Left kidney (tissue), 8 donors: ENCODE results near the gene INSM2. TPM values are rescaled to one million over a fixed set of nuclear protein-coding genes. Genes with fewer than 3 reads are reported as not detected.

Experiments used
- DNase-seq: peaks from one replicate; pipeline ENCODE4 v3.0.0-alpha.2; 2013
- long read RNA-seq, 8 donors: transcript quantifications; one replicate each; lab custom pipeline, GENCODE V29; 2026
- polyA plus RNA-seq: library from polyadenylated mRNA; unstranded; fragments of 120-200 nt; gene quantifications from one replicate; pipeline ENCODE4 v1.2.1, GENCODE V29; 2013; ENCODE audit not compliant: insufficient read length

INSM2 gene, protein sequence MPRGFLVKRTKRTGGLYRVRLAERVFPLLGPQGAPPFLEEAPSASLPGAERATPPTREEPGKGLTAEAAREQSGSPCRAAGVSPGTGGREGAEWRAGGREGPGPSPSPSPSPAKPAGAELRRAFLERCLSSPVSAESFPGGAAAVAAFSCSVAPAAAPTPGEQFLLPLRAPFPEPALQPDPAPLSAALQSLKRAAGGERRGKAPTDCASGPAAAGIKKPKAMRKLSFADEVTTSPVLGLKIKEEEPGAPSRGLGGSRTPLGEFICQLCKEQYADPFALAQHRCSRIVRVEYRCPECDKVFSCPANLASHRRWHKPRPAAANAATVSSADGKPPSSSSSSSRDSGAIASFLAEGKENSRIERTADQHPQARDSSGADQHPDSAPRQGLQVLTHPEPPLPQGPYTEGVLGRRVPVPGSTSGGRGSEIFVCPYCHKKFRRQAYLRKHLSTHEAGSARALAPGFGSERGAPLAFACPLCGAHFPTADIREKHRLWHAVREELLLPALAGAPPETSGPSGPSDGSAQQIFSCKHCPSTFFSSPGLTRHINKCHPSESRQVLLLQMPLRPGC
- not detected for polyA plus RNA-seq
- long read RNA-seq, donor 1, result 0 reads
- long read RNA-seq, donor 2, result 0 reads
- long read RNA-seq, donor 3, result 0 reads
- long read RNA-seq, donor 4, result 0 reads
- long read RNA-seq, donor 5, result 0 reads
- long read RNA-seq, donor 6, result 0 reads
- long read RNA-seq, donor 7, result 0 reads
- long read RNA-seq, donor 8, result 0 reads

DNA sequence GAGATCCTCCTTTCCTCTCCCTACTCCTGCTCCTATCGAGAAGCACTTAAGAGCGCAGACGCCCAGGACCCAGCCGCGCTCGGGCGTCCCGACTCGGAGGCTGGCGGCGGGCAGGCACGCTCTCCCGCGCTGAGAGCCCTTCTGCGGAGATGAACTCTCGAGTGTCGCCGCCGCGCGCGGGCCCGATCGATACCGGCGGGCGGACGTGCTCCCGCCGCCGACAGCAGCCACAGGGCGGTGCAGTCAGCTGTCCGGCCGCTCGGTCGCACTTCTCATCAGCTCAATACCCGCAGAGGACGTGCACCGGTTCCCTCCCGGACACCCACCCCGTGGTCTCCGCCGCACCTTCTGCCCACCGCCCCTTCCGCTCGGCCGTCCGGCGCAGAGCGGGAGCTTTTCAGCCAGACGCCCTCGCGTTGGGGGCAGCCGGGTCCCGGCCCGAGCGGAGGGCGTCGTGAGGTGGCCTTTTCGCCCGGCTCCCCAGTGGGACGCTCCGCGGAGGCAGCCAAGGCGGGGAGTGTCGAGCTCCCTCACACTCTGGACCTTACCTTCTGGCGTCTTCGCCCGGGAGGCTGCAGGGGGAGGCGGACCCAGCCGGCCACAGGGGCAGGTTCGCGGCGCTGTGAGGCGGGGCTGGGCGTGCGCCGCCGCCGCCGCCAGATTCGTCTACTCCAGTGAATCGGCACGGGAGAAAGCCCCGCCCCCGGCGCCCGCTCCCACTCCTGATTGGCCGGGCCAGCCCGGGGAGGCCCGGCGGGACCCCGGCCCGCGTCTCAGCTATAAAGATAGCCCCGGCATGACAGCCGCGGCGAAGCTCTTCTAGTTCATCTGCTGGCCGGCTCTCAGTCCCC lies at the start of gene INSM2:
Gene INSM2, plus strand, starts transcription at position 808 of the 851 bp plus-strand sequence. CDS start 89 bp downstream, outside the sequence.
- peak; percentile 48 for DNase-seq

DNA sequence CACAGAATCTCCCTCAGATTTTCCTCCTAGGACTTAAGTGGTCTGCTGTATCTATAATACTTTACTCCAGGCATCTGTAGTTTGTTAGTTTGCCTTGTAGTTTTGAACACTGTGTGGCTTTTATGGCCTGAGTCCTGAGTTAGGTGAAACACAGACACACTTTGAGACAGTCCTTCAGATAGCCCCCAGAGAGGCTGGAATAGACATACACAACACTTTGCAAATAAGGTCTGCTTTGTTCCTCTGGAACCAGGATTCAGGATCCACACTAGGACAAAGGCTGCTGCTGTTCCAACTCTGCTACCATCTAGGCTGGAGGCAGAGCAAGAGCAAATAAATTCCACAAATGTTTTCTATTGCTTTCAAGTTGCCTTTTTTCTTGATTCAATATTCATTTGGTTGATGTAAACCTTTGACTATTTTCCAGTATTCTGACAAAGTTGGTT lies 41.4 kb upstream of the INSM2 start:
- DNase-seq, result no peak

DNA sequence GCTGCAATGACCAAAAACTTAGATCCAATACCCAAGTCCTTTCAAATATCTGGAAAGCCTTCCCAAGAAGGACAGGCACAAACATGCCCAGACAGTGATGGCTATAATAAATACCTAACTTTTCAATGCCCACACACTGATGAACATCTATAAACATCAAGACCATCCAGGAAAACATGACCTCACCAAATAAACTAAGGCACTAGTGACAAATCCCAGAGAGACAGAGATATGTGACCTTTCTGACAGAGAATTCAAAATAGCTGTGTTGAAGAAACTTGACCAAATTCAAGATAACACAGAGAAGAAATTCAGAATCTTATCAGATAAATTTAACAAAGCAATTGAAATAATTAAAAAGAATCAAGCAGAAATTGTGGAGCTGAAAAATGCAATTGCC lies 38.7 kb upstream of the INSM2 start:
- DNase-seq, result no peak

DNA sequence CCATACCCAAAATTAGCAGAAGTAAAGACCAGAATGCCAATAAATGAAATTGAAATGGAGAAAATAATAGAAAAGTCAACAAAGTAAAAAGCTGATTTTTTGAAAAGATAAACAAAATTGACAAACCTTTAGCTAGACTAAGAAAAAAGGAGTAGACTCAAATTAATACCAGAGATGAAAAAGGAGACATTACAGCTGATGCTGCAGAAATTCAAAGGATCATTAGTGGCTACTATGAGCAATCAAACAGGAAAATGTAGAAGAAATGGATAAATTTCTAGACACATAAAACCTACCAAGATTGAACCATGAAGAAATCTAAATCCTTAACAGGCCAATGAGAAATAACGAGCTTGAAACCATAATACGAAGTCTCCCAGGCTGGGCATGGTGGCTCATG lies 34.8 kb upstream of the INSM2 start:
- DNase-seq, result no peak

DNA sequence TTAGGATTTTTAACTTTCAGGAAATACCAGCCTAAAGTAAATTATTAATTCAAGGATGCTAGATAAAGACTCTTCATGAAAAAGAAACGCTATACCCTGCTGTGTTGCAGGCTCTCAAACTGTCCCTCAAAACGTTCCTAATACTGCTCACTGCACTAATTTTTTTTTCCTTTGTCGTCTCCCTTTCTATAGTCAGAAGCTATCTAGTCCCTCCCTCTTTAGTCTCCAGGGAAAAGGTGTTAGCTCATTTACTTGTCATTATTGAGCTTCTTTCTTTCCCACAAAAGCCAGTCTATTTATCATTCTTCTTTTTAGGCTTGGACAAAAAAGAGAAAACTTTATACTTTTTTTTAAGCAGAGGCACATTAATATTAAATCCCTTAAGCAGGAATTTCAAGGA lies 30.3 kb upstream of the INSM2 start:
- no peak for DNase-seq

DNA sequence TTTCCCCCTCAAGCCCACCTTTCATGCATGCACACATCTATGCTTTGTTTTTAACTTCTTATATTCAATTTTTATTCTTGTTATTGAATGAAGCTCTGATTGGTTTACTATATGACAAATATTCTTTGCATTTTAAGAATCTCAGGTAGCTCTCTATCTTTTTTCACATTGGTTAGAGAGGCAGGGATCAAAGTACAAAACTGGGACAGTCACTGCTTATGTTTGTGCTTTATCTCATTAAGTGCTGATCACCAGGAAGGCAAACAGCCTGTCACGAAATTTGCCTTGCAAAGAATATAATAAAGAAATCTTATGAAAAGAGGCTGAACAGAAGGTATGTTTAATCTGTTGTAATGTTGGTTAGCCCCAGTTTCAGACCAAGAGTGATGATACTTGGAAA lies 29.7 kb upstream of the INSM2 start:
- no peak for DNase-seq

DNA sequence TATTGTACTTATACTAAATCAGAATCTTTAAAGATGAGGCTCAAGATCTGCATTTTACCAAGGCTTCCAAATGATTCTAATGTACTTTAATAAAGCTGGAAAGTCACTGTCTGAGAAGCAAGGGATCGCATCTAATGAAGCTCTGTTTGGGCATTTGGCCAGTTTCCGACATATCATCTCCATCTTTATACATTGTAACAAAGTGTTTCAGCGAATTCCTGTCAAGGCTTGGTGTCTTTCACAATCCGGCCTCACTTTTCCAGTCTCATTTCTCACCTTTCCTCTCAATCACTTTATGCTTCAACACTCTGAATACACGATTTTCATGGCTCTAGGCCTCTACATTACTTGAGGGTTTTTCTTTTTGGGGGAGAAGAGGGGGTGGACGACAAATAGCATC lies 27.5 kb upstream of the INSM2 start:
- DNase-seq, result no peak

DNA sequence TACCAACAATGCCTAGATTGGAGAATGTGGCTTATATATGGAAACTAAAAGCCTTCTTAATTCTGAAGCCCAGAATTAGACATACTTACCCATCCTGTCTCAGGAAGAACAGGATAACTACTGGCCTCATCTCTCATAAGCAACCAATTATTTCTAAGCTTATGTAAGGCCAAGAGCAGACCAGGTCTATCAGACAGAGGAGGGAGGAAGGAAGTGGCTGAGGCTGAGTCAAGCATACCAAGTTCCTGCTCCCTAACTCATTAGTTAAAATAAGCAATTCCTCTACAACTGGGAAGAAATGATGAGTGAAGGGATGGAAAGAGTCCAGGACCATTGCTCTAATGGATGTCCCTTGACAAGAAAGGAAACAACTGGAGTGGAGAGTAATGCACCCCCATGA lies 27.0 kb upstream of the INSM2 start:
- no peak for DNase-seq

DNA sequence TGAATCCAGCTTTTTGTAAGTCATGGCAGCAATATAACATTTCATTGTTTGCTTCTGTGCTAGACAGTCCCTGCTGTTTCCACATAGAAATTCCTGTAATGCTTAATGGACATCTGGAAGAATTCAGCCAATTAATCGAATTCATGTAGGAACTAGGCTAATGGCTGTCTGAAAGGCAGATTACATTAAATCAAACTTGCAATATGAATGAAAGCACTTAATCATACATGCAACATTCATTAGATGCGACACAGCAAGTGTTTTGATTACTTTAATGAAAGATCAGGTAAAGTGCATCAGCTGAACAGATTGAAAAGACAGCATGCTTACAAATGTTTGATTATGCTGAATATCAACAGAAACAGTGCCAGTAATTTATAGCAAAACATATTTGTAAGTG lies 24.1 kb upstream of the INSM2 start:
- DNase-seq, result no peak

DNA sequence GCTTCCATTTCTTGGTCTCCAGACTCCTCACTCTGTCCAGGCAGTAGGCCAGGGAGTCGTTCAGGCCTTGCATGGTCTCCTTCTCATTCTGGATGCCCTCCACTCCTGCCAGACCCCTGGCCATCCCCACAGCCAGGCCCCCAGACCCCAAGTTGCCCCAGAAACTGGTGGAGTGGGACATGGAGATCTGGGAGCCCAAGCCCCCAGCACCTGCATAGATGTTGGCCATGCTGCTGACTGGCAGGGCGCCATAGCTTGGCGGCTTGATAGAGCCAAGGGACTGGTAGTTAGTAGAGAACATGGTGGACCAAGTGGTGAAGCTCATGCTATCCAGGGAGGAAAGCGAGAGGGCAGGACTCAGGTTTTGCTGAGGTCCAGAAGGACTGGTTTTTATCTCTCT lies 21.2 kb upstream of the INSM2 start:
- no peak for DNase-seq

DNA sequence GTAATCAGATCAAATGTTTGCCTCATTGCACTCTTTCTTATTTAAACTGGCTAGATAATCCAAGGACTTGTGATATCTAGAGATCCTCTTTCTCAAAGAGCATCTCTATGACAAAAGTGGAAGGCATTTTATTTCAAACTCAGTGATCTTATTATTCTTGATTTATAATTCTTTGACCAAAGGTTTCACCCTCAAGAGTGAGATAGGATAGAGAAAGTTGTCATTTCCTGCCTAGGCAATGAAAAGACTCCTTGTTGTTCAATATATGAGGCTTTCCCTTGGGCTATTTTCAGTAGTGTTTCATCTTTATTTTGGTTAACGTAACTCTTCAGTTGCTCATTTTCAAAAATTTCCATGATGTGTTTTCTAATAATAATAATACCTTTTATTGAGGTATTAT lies 18.0 kb upstream of the INSM2 start:
- no peak for DNase-seq

DNA sequence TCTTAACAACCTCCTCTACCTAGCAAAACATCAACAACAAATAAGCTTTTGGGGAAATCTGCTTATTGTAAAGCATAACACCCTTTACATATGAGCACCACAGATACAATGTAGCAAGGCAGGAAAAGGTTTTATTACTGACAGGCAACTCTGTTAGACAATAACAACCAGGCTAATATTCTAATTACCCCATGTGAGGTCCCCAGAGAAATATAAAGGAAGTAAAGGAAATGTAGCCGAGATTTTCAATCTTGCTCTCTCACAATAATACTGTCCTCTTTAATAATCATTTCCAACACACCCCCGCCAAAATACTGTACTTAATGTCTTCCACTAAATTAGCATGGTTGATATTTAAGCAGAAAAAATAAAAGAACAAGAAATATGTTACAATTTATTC lies 14.0 kb upstream of the INSM2 start:
- DNase-seq, result no peak

DNA sequence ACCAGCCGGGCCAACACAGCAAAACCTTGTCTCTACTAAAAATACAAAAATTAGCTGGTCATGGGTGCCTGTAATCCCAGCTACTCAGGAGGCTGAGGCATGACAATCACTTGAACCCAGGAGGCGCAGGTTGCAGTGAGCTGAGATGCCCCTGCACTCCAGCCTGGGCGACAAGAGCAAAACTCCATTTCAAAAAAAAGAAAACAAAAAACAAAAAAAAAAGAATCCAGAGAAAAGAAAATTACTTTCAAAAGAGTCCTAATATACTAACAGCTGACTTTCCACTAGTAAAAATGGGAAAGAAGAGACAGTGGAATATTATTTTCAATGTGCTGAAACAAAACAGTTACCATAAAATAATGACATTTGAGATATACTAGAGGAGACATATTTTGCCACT lies 8.3 kb upstream of the INSM2 start:
- no peak for DNase-seq

DNA sequence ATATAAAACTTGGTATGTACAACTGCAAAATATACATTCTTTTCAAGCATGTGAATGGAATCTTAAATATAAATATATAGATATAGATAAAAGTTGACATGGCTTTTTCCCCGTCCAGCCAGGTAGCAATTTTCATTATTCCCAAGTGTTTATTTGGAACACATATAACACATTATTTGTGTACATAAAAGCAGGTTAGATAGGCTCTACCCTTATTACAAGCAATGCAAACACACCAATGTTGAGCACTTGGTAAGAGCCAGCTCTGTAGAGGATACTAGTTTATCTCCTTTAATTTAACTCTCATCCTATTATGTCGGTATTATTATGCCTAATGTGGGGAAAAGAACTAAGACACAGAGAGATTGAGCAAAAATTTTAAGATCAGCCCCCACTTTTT lies 7.0 kb upstream of the INSM2 start:
- no peak for DNase-seq

DNA sequence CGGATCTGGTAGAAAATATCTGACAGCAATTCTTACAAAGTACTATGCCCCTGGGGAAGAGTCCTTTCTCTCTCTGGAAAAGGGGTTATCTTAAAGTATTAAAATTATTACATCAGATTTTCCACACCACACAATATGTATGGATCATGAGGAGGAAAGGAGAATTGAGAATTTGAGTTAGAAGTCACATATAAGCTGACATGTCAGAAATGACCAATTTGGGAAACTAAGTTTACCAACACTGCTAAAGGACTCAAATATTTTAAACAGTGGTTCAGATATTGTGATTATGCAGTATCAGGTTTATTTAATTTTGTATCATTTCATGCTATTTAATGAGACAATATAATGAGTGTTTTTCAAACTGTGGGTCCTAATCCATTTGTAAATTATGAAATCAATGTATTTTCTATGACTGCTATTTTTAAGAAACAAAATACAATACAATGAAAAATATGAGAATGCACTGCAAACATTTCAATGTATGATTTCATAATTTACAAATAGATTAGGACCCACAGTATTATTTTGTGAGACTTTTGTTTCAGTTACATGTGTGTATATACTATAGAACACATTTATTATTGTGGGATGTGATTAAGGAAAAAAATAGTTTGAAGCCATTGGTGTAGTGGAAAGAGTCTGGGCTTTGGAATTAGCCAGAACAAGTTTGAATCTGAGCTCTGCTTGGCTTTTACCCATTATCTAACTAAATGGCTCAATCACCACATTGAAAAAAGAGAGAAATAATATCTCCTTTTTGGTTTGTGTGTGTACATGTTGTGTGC lies 1.8 kb upstream of the INSM2 start:
- DNase-seq, result no peak

DNA sequence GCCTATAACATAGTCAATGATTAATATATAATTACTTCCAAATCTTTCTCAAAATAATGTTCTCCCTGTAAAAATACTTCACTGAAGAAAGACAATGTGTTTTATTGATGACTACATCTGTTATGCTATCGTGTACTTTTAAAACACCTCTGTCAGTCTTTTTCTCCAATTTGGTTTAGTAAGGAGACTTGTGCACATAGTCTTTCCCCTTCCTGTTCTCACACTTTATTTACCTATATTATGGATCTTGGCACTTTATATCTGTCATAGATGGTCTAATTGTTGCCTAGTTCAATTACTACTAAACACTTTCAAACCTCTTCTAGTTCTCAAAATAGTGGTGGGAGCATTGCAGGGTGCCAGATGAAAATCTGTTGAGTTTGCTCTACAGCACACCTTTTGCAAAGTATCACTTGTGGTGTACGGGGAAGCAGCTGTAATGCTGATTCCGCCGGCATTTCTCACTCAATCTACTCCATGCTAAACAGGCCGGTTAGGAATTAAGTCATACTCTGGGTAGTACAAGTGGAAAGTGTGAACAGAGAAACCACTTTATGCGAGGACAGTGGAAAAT lies 1.1 kb upstream of the INSM2 start:
- DNase-seq, result no peak

DNA sequence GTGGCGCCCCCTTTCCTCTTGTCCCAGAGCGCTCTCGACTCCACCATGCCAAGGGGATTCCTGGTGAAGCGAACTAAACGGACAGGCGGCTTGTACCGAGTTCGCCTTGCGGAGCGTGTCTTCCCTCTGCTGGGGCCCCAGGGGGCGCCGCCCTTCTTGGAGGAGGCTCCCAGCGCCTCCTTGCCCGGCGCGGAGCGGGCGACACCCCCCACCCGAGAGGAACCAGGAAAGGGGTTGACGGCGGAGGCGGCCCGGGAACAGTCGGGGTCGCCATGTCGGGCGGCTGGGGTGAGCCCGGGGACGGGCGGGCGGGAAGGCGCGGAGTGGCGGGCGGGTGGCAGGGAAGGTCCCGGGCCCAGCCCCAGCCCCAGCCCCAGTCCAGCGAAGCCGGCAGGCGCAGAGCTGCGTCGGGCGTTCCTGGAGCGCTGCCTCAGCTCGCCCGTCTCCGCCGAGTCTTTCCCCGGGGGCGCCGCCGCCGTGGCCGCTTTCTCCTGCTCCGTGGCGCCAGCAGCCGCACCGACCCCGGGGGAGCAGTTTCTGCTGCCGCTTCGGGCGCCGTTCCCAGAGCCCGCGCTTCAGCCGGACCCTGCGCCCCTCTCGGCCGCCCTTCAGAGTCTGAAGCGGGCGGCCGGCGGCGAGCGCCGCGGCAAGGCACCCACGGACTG lies 376 bp downstream of the INSM2 start:
- DNase-seq, result no peak

DNA sequence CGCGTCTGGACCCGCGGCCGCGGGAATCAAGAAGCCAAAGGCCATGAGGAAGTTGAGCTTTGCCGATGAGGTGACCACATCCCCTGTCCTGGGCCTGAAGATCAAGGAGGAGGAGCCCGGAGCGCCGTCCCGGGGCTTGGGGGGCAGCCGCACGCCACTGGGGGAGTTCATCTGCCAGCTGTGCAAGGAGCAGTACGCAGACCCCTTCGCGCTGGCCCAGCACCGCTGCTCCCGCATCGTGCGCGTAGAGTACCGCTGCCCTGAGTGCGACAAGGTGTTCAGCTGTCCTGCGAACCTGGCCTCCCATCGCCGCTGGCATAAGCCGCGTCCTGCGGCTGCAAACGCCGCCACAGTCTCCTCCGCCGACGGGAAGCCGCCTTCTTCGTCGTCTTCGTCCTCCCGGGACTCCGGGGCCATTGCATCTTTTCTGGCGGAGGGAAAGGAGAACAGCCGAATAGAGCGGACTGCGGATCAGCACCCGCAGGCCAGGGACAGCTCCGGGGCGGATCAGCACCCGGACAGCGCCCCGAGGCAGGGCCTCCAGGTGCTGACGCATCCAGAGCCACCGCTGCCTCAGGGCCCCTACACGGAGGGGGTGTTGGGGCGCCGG lies 1.0 kb downstream of the INSM2 start:
- peak; percentile 75 for DNase-seq

DNA sequence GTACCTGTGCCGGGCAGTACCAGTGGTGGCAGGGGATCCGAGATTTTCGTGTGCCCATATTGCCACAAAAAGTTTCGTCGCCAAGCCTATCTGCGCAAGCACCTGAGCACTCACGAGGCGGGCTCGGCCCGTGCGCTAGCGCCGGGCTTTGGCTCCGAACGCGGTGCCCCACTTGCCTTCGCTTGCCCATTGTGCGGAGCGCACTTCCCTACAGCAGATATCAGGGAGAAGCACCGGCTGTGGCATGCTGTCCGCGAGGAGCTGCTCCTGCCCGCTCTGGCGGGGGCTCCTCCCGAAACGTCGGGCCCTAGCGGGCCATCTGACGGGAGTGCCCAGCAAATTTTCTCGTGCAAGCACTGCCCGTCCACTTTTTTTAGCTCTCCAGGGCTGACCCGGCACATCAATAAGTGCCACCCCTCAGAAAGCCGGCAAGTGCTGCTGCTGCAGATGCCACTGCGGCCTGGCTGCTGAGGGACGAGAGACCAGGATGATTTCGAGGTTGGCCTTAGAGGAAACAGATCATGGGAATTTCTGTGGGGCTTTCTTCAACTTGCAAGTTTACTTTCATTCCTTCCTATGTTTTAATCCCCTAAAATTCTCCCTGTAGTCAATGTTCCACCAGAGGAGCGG lies 1.6 kb downstream of the INSM2 start:
- no peak for DNase-seq

DNA sequence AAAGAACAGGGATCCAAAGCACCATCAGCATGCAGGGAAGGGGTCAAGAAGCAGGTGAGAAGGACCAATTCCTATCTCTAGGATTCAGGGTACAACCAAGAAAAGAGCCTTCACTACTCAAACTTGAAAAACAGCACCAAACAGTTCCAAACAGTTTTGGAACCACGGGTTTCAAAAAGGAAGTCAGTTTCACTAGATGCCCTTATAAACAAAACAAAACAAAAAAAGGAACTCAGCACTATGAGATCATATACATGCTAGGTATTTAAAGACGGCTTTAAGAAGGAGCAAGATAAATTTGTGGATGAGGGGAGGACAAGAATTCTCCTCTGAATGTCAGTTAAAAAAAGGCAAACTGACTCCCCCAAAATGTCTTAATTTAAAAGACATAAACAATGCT lies 6.0 kb downstream of the INSM2 start:
- DNase-seq, result no peak
